Transverse colon (tissue), 4 donors: ENCODE results near the gene NBEA. TPM values are rescaled to one million over a fixed set of nuclear protein-coding genes. Genes with fewer than 3 reads are reported as not detected.

ENCODE experiments used
- DNase-seq: peaks from one replicate; pipeline ENCODE4 v3.0.0-alpha.2; 2019
- H3K27ac ChIP-seq, 4 donors: fragments of 200-600 bp; sonication (generic); 2 replicates each; pipeline ENCODE4 v1.5.1; 2016 to 2018; ENCODE audit warnings: inconsistent platforms in 4 of 4
- H3K27me3 ChIP-seq: fragments of 200-600 bp; sonication (generic); 2 replicates; pipeline ENCODE4 v1.5.1; 2017; ENCODE audit warnings: inconsistent platforms
- H3K36me3 ChIP-seq, 4 donors: fragments of 200-600 bp; sonication (generic); 2 replicates each; pipeline ENCODE4 v1.5.1; 2017 to 2019; ENCODE audit warnings: inconsistent platforms in 4 of 4
- H3K4me1 ChIP-seq, 4 donors: fragments of 200-600 bp; sonication (generic); 2 replicates each; pipeline ENCODE4 v1.5.1; 2017 to 2020; ENCODE audit warnings: inconsistent platforms in 4 of 4
- H3K4me3 ChIP-seq, 4 donors: fragments of 200-600 bp; sonication (generic); 1 replicate in 1 of 4; 2 replicates in 3 of 4; pipeline versions ENCODE4 v1.5.1 to v1.6.1; 2017 to 2019; ENCODE audit warnings: inconsistent platforms in 4 of 4
- H3K9me3 ChIP-seq, 2 donors: fragments of 200-600 bp; sonication (generic); 2 replicates each; pipeline ENCODE4 v1.5.1; 2017 to 2019; ENCODE audit warnings: inconsistent platforms in 2 of 2
- EP300 ChIP-seq: sonication (generic); formaldehyde crosslinking; IDR thresholded peaks from one replicate; pipeline ENCODE4 v1.6.1; 2017; ENCODE audit warnings: antibody characterized with exemption, low read depth
- POLR2A ChIP-seq: fragments of 450-650 bp; IDR thresholded peaks from one replicate; pipeline ENCODE4 v1.6.1; 2016; ENCODE audit warnings: antibody characterized with exemption, mild to moderate bottlenecking, moderate library complexity
- POLR2AphosphoS5 ChIP-seq, 3 donors: sonication (generic); formaldehyde crosslinking; IDR thresholded peaks; one replicate each; pipeline ENCODE4 v1.6.1; 2016; ENCODE audit warnings: antibody characterized with exemption in 3 of 3
- WGBS, 2 donors: methylation state at CpG; one replicate each; pipeline ENCODE4 v1.1.5; 2018; ENCODE audit warnings: low coverage in 1 of 2; 5-methylcytosine and 5-hydroxymethylcytosine counted together
- in situ Hi-C, 4 donors: fragments of 200-750 bp; cut with MboI; loops; one replicate each; pipeline versions ENCODE4 v1.15.0 to v1.15.1; 2017; ENCODE audit warnings: low sequenced_read_pairs in 3 of 4, low pct_ligation_motif_present in 1 of 4, low pct_unique_long_range_greater_than_20kb in 1 of 4
- intact Hi-C: fragments of 100-400 bp; cut with DNase I; formaldehyde crosslinking; loops from one replicate; pipeline ENCODE4 v1.15.1; 2023; ENCODE audit warnings: low total_unique reads
- total RNA-seq, 4 donors: library from RNA; depleted of rRNA; stranded (reverse); fragments of >200 nt; gene quantifications; one replicate each; pipeline ENCODE4 v1.1.0, GENCODE V29; 2016
- TF ChIP-seq, protein P1 (sequence below), 5 experiments: fragments of 200-600 bp in 3 of 5; fragments of 450-650 bp in 2 of 5; sonication (generic) in 3 of 5; IDR thresholded peaks; 1 replicate in 2 of 5; 2 replicates in 3 of 5; pipeline ENCODE4 v1.5.1; 2016 to 2017; ENCODE audit warnings: antibody characterized with exemption in 5 of 5, inconsistent platforms in 3 of 5, mild to moderate bottlenecking in 2 of 5, moderate library complexity in 1 of 5

Gene NBEA
- total RNA-seq, 4 donors from 2014 or later: 8.2 to 21.1 (median 12.5) TPM

- no peak overlapping the region for H3K27ac ChIP-seq
- TF ChIP-seq, protein P1, sequence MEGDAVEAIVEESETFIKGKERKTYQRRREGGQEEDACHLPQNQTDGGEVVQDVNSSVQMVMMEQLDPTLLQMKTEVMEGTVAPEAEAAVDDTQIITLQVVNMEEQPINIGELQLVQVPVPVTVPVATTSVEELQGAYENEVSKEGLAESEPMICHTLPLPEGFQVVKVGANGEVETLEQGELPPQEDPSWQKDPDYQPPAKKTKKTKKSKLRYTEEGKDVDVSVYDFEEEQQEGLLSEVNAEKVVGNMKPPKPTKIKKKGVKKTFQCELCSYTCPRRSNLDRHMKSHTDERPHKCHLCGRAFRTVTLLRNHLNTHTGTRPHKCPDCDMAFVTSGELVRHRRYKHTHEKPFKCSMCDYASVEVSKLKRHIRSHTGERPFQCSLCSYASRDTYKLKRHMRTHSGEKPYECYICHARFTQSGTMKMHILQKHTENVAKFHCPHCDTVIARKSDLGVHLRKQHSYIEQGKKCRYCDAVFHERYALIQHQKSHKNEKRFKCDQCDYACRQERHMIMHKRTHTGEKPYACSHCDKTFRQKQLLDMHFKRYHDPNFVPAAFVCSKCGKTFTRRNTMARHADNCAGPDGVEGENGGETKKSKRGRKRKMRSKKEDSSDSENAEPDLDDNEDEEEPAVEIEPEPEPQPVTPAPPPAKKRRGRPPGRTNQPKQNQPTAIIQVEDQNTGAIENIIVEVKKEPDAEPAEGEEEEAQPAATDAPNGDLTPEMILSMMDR (IDR thresholded peaks at IDR 0.05): no peak
- TF ChIP-seq EP300 (no peak), POLR2A (no peak), POLR2AphosphoS5 (IDR thresholded peaks at IDR 0.05) (no peak)
- H3K27me3 ChIP-seq: no peaks in the 10 kb centered on the region
- no peak for DNase-seq
- H3K9me3 ChIP-seq: no peaks in the 10 kb centered on the region
- H3K36me3 ChIP-seq: no peaks in the 10 kb centered on the region
- no peak overlapping the region for H3K4me3 ChIP-seq
- 85% methylated on average over 3 of the region's 3 CpGs for whole genome bisulfite sequencing, 2 donors
- H3K4me1 ChIP-seq: no peaks in the 10 kb centered on the region
- intact Hi-C loops: no loop called here
- in situ Hi-C loops: no loop called here
These were observed 541.7 kb downstream of the NBEA start for GRCh38 chr13:35483761-35484160.

DNA sequence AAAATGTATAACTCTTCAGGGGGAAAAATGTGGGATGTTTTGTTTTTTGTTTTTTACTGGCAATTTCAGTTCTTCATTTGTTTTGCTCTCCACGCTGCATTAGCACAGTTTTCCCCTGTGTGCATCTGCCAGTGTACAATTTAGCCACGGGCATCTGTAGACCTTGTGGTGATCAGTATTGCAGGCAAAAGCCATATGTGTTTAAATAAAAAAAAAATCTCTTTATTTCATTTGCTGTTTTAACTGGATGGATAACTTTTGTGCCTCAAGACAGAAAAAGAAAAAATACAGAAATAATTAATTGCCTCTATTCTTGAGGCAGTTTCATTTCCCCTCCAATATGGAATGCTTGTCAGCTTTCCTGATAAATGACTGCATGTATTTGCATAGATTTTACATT lies 542.3 kb downstream of the NBEA start:
- intact Hi-C loops: no loop called here
- Histone ChIP-seq H3K36me3 (no peaks in the 10 kb centered on the region), H3K27ac (no peak overlapping the region), H3K4me3 (no peak overlapping the region), H3K4me1 (no peaks in the 10 kb centered on the region), H3K27me3 (no peaks in the 10 kb centered on the region), H3K9me3 (no peaks in the 10 kb centered on the region)
- in situ Hi-C loops: no loop called here
- TF ChIP-seq, protein P1 (IDR thresholded peaks at IDR 0.05): no peak
- TF ChIP-seq EP300: no peak
- TF ChIP-seq POLR2A: no peak
- TF ChIP-seq POLR2AphosphoS5 (IDR thresholded peaks at IDR 0.05): no peak
- DNase-seq: no peak
- whole genome bisulfite sequencing, 2 donors: 74 to 88% methylated on average over 2 of the region's 2 CpGs

DNA sequence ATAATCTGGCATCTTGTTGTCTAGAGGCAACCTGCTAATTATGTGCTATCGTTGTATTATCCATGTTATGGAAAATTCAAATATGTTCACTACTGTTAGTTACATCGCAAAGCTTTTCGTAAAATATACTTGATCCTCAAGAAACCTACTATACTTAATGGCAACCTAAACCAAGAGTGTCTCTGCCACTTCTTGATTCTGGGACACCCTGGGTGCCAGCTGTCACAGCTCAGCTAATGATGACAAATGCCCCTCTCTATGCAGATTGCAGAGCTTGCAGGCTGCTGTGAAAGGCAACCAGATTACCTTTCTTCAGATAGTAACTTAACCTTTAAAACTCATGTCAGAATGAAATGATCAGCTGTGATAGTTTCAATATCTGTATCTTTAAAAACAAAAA lies 543.4 kb downstream of the NBEA start:
- Histone ChIP-seq H3K27me3 (no peaks in the 10 kb centered on the region), H3K27ac (no peak overlapping the region), H3K4me3 (no peak overlapping the region), H3K36me3 (no peaks in the 10 kb centered on the region), H3K4me1 (no peaks in the 10 kb centered on the region), H3K9me3 (no peaks in the 10 kb centered on the region)
- TF ChIP-seq, protein P1 (IDR thresholded peaks at IDR 0.05): no peak
- TF ChIP-seq POLR2A (no peak), EP300 (no peak), POLR2AphosphoS5 (IDR thresholded peaks at IDR 0.05) (no peak)
- no peak for DNase-seq
- WGBS, 2 donors: 96 to 97% methylated on average over 3 of the region's 3 CpGs
- intact Hi-C loops: no loop called here
- in situ Hi-C loops: no loop called here

DNA sequence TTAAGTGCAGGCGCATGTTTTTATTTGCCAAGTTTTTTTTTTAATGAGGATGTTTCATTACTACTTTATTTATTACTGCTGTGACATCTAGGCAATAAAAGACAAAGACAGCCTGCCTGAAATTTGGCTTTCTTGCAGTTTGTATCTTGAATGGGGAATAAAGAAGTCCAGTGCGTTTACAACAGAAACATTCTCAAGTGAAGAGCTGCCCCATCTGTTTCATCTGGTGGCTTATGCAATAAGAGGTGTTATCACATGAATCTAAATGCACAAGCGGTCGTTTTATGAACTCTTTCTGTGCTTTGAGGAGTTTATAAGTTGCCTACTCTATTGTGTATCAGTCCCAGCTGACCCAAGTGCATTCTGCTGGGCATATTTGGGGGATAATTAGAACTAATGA lies 547.0 kb downstream of the NBEA start:
- Histone ChIP-seq H3K9me3 (no peaks in the 10 kb centered on the region), H3K36me3 (no peaks in the 10 kb centered on the region), H3K4me3 (no peak overlapping the region), H3K4me1 (no peaks in the 10 kb centered on the region), H3K27me3 (no peaks in the 10 kb centered on the region), H3K27ac (no peak overlapping the region)
- DNase-seq: no peak
- intact Hi-C loops (no loop called here), in situ Hi-C loops (no loop called here)
- WGBS, 2 donors: 71 to 79% methylated on average over 4 of the region's 4 CpGs
- TF ChIP-seq POLR2A (no peak), POLR2AphosphoS5 (IDR thresholded peaks at IDR 0.05) (no peak), EP300 (no peak)
- TF ChIP-seq, protein P1 (IDR thresholded peaks at IDR 0.05): no peak
